GM12878 (cell line): Measurements from ENCODE around the gene NODAL. TPM values are rescaled to one million over a fixed set of nuclear protein-coding genes. Genes with fewer than 3 reads are reported as not detected.

ENCODE experiments used
- ATAC-seq: fragments of 200-7000 bp; cut with Tn5 transposase; 3 replicates; pipeline ENCODE4 v1.9.1; 2020; ENCODE audit warnings: mild to moderate bottlenecking, moderate library complexity
- BruUV-seq: library from RNA; stranded (reverse); fragments of 400-500 nt; replicated peaks from 2 replicates; lab custom pipeline; 2021; lab: Mats Ljungman, UMichigan
- CTCF ChIA-PET: fragments of 300-600 bp; sonication (Branson Sonifier 250); formaldehyde crosslinking; extraction: SDS; loops from one replicate; lab custom pipeline; 2021; ENCODE audit warnings: inconsistent platforms; lab: Yijun Ruan, JAX
- POLR2A ChIA-PET: fragments of 350-600 bp; formaldehyde crosslinking; extraction: SDS; loops from one replicate; lab custom pipeline; 2021; ENCODE audit warnings: inconsistent platforms; lab: Charles Lee
- RAD21 ChIA-PET: fragments of 300-600 bp; sonication (Branson Sonifier 250); formaldehyde crosslinking; loops from one replicate; lab custom pipeline; 2023; ENCODE audit warnings: antibody characterized with exemption; ENCODE audit not compliant: unreplicated experiment; lab: Charles Lee
- SMC1A ChIA-PET: fragments of 300-600 bp; sonication (Branson Sonifier 250); formaldehyde crosslinking; loops from one replicate; lab custom pipeline; 2023; ENCODE audit not compliant: unreplicated experiment, uncharacterized antibody; lab: Charles Lee
- DNase-seq: peaks from one replicate; pipeline ENCODE4 v3.0.0-alpha.2; 2011; ENCODE audit warnings: low read depth, low spot score
- FAIRE-seq: peaks from 3 replicates; lab custom pipeline; 2011; peaks lifted over from hg19 to GRCh38; lab: Jason Lieb, UNC
- H2AFZ ChIP-seq: 2 replicates; pipeline ENCODE4 v1.6.0; 2011; ENCODE audit warnings: low read depth, low read length, control low read depth; ENCODE audit not compliant: control insufficient read depth
- H3K27ac ChIP-seq: 2 replicates; pipeline ENCODE4 v1.5.1; 2011; ENCODE audit warnings: control low read depth; ENCODE audit not compliant: control insufficient read depth, insufficient read depth
- H3K27me3 ChIP-seq, 2 experiments: replicated peaks in 1 of 2; 2 replicates each; pipeline versions ENCODE4 v1.6.0 to v1.6.1; 2011; ENCODE audit warnings: low read length in 1 of 2; ENCODE audit not compliant: control insufficient read depth in 2 of 2, insufficient read depth in 2 of 2
- H3K36me3 ChIP-seq, 2 experiments: 2 replicates each; pipeline ENCODE4 v1.5.1; 2011; ENCODE audit warnings: low read length in 1 of 2; ENCODE audit not compliant: control insufficient read depth in 2 of 2, insufficient read depth in 2 of 2
- H3K4me1 ChIP-seq: 2 replicates; pipeline ENCODE4 v1.6.1; 2011; ENCODE audit warnings: mild to moderate bottlenecking, low read length, moderate library complexity, mixed read lengths; ENCODE audit not compliant: control insufficient read depth, insufficient read depth
- H3K4me2 ChIP-seq: 2 replicates; pipeline ENCODE4 v1.6.0; 2011; ENCODE audit warnings: control low read depth; ENCODE audit not compliant: control insufficient read depth, insufficient read depth
- H3K4me3 ChIP-seq: fragments of 200-600 bp; sonication (generic); 2 replicates; pipeline ENCODE4 v1.5.1; 2016
- H3K79me2 ChIP-seq: 2 replicates; pipeline ENCODE4 v1.6.0; 2011; ENCODE audit warnings: low read length; ENCODE audit not compliant: control insufficient read depth, insufficient read depth
- H3K9ac ChIP-seq: 2 replicates; pipeline ENCODE4 v1.8.0; 2011; ENCODE audit warnings: low read length, control low read depth, mixed read lengths; ENCODE audit not compliant: control insufficient read depth, insufficient read depth
- H3K9me3 ChIP-seq: replicated peaks from 3 replicates; pipeline ENCODE4 v1.5.1; 2011; ENCODE audit warnings: mild to moderate bottlenecking, low read length; ENCODE audit not compliant: control insufficient read depth, insufficient read depth
- H4K20me1 ChIP-seq: 2 replicates; pipeline ENCODE4 v1.6.0; 2011; ENCODE audit not compliant: control insufficient read depth, insufficient read depth
- MEF2B ChIP-seq: fragments of 450-650 bp; IDR thresholded peaks from 2 replicates; pipeline ENCODE4 v1.6.1; 2018; ENCODE audit warnings: mild to moderate bottlenecking, moderate library complexity; ENCODE audit not compliant: partially characterized antibody, poor library complexity, severe bottlenecking
- POLR2AphosphoS2 ChIP-seq: IDR thresholded peaks from 2 replicates; pipeline ENCODE4 v1.6.1; 2011; ENCODE audit warnings: low read depth, mild to moderate bottlenecking, low read length, improper control_type of control experiment, moderate library complexity
- SMAD5 ChIP-seq: IDR thresholded peaks from 2 replicates; pipeline ENCODE4 v1.6.1; 2016; ENCODE audit warnings: antibody characterized with exemption, low read depth
- ZNF217 ChIP-seq: fragments of 450-650 bp; IDR thresholded peaks from 2 replicates; pipeline ENCODE4 v1.6.1; 2017; ENCODE audit warnings: antibody characterized with exemption, mild to moderate bottlenecking
- WGBS: methylation state at CpG from one replicate; pipeline ENCODE4 v1.1.6; 2016; ENCODE audit warnings: low lambda C conversion rate; ENCODE audit not compliant: insufficient replicate concordance, insufficient coverage; ENCODE audit errors: missing lambda C conversion rate; 5-methylcytosine and 5-hydroxymethylcytosine counted together
- in situ Hi-C: fragments of 300-500 bp; cut with MboI; formaldehyde crosslinking; loops from 9 replicates; pipeline ENCODE4 v1.14.3; 2018; ENCODE audit warnings: mixed read lengths
- intact Hi-C: fragments of 100-400 bp; cut with micrococcal nuclease; formaldehyde crosslinking; loops from one replicate; pipeline ENCODE4 v1.14.2; 2022; ENCODE audit not compliant: unreplicated experiment
- polyA plus RNA-seq, 11 experiments: library from polyadenylated mRNA; depleted of rRNA in 4 of 11; unstranded in 6 of 11; stranded (reverse) in 5 of 11; fragments of >200 nt; fragmentation: Nextera tagmentation in 4 of 11; fragmentation: Illumina TruSeq in 1 of 11; extraction: Ambion mirVana in 4 of 11; extraction: Trizol in 1 of 11; gene quantifications; 1 replicate in 1 of 11; 2 replicates in 10 of 11; pipeline versions ENCODE4 v1.2.1 to v1.2.3, GENCODE V29; 2011 to 2016; ENCODE audit warnings: inconsistent platforms in 2 of 11, missing spikeins in 2 of 11, low read depth in 1 of 11
- total RNA-seq, 4 experiments: library from RNA; depleted of rRNA in 3 of 4; stranded (reverse); fragments of >200 nt in 3 of 4; fragmentation: Illumina TruSeq in 1 of 4; extraction: Trizol in 1 of 4; gene quantifications; 2 replicates each; pipeline versions ENCODE4 v1.2.1 to v1.2.3, GENCODE V29; 2013 to 2021
- TF ChIP-seq, protein P1 (sequence below): fragments of 450-650 bp; IDR thresholded peaks from 2 replicates; pipeline ENCODE4 v1.6.1; 2018; ENCODE audit warnings: borderline replicate concordance, mild to moderate bottlenecking; ENCODE audit not compliant: partially characterized antibody
- TF ChIP-seq, protein P2 (sequence below): fragments of 450-650 bp; IDR thresholded peaks from 2 replicates; pipeline ENCODE4 v1.6.1; 2017; ENCODE audit warnings: mild to moderate bottlenecking

The NODAL gene
- total and polyA plus RNA-seq, 10 of the 15 experiments (the other 5 are each of a cell fraction or from before 2014, with no cell fraction given) = not detected

DNA sequence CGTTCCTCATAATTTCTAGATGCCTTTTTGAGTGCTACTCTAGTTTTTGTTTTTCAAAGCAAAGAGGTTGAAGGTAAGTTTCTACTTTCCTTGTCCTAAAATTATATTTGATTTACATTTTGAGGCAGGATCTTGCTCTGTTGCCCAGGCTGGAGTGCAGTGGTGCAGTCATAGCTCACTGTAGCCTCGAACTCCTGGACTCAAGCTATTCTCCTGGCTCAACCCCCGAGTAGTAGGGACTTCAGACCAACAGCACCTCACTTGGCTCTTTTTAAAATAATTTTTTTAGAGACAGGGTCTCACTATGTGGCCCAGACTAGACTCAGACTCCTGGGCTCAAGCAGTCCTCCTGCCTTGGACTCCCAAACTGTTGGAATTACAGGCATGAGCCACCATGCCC is 22.8 kb downstream of the NODAL start:
- ChIA-PET SMC1A (interaction anchor here (1.6 kb wide), 1 partner anchor 15 kb away, joined by 4 read pairs; the partner anchor contains the start of gene EIF4EBP2), CTCF (interaction anchor here (0.9 kb wide), 1 partner anchor 9 kb away, joined by 3 read pairs; no protein-coding TSS in a partner anchor), RAD21 (interaction anchor here (0.7 kb wide), 1 partner anchor 1376 kb away, joined by 3 read pairs; no protein-coding TSS in a partner anchor), POLR2A (no interaction called here)
- in situ Hi-C loops = no loop called here
- Histone ChIP-seq H3K27me3 (no peaks in the 10 kb centered on the region), H4K20me1 (no peaks in the 10 kb centered on the region; the same call in 1 of the 2 replicates), H3K9me3 (no peaks in the 10 kb centered on the region), H3K27ac (no peak overlapping the region), H3K36me3 (peaks cover 3 to 9% of the 10 kb centered on the region in 2 experiments; a peak in 3 of 4 replicates), H3K4me2 (no peak overlapping the region), H3K9ac (no peak overlapping the region), H3K4me3 (no peak overlapping the region), H3K4me1 (peaks cover 17% of the 10 kb centered on the region), H3K79me2 (peaks cover 3% of the 10 kb centered on the region), H2AFZ (no peak overlapping the region)
- BruUV-seq = no TSS peak
- no peak for FAIRE-seq
- WGBS = 96% methylated on average over 3 of the region's 3 CpGs
- DNase-seq = no peak
- no peak for ATAC-seq
- TF ChIP-seq SMAD5 (no peak), ZNF217 (no peak), MEF2B (no peak), POLR2AphosphoS2 (no peak)
- TF ChIP-seq, protein P1, sequence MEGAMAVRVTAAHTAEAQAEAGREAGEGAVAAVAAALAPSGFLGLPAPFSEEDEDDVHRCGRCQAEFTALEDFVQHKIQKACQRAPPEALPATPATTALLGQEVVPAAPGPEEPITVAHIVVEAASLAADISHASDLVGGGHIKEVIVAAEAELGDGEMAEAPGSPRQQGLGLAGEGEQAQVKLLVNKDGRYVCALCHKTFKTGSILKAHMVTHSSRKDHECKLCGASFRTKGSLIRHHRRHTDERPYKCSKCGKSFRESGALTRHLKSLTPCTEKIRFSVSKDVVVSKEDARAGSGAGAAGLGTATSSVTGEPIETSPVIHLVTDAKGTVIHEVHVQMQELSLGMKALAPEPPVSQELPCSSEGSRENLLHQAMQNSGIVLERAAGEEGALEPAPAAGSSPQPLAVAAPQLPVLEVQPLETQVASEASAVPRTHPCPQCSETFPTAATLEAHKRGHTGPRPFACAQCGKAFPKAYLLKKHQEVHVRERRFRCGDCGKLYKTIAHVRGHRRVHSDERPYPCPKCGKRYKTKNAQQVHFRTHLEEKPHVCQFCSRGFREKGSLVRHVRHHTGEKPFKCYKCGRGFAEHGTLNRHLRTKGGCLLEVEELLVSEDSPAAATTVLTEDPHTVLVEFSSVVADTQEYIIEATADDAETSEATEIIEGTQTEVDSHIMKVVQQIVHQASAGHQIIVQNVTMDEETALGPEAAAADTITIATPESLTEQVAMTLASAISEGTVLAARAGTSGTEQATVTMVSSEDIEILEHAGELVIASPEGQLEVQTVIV = no peak
- TF ChIP-seq, protein P2, sequence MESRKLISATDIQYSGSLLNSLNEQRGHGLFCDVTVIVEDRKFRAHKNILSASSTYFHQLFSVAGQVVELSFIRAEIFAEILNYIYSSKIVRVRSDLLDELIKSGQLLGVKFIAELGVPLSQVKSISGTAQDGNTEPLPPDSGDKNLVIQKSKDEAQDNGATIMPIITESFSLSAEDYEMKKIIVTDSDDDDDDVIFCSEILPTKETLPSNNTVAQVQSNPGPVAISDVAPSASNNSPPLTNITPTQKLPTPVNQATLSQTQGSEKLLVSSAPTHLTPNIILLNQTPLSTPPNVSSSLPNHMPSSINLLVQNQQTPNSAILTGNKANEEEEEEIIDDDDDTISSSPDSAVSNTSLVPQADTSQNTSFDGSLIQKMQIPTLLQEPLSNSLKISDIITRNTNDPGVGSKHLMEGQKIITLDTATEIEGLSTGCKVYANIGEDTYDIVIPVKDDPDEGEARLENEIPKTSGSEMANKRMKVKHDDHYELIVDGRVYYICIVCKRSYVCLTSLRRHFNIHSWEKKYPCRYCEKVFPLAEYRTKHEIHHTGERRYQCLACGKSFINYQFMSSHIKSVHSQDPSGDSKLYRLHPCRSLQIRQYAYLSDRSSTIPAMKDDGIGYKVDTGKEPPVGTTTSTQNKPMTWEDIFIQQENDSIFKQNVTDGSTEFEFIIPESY = no peak
- intact Hi-C loops = no loop called here
